HepG2 (cell line): ENCODE measurements around the gene KBTBD3. TPM values are rescaled to one million over a fixed set of nuclear protein-coding genes. Genes with fewer than 3 reads are reported as not detected.

Experiments
- CEBPB ChIP-seq: IDR thresholded peaks from 2 replicates; pipeline ENCODE4 v1.6.1; 2011; ENCODE audit warnings: low read depth, low read length, improper control_type of control experiment, borderline replicate concordance
- HDAC6 ChIP-seq: fragments of 200-600 bp; sonication (generic); IDR thresholded peaks from 2 replicates; pipeline ENCODE4 v1.7.0; 2017; ENCODE audit warnings: mild to moderate bottlenecking, antibody characterized with exemption, low read length, low read depth
- HMG20A ChIP-seq: IDR thresholded peaks from 2 replicates; pipeline ENCODE4 v1.6.1; 2016; ENCODE audit warnings: borderline replicate concordance
- KLF12 ChIP-seq: sonication (generic); formaldehyde crosslinking; IDR thresholded peaks from 2 replicates; pipeline ENCODE4 v1.4.0; 2020; ENCODE audit warnings: missing genetic modification reagents, borderline replicate concordance
- MXD3 ChIP-seq: IDR thresholded peaks from 2 replicates; pipeline ENCODE4 v1.6.1; 2016; ENCODE audit warnings: mild to moderate bottlenecking, missing biosample characterization, missing genetic modification reagents
- MZF1 ChIP-seq: sonication (generic); formaldehyde crosslinking; IDR thresholded peaks from 2 replicates; pipeline ENCODE4 v1.8.1; 2023; ENCODE audit warnings: mild to moderate bottlenecking, missing genetic modification reagents, borderline replicate concordance
- NCOA2 ChIP-seq: sonication (generic); formaldehyde crosslinking; IDR thresholded peaks from 2 replicates; pipeline ENCODE4 v1.8.0; 2022; ENCODE audit warnings: inconsistent platforms
- NPAS2 ChIP-seq: sonication (generic); formaldehyde crosslinking; IDR thresholded peaks from 2 replicates; pipeline ENCODE4 v1.8.0; 2022; ENCODE audit warnings: mild to moderate bottlenecking, missing genetic modification reagents, borderline replicate concordance
- PAF1 ChIP-seq: IDR thresholded peaks from 2 replicates; pipeline ENCODE4 v1.6.1; 2016; ENCODE audit warnings: missing genetic modification reagents, missing compliant biosample characterization
- PRDM4 ChIP-seq: sonication (generic); formaldehyde crosslinking; IDR thresholded peaks from 2 replicates; pipeline ENCODE4 v1.9.0; 2021; ENCODE audit warnings: missing genetic modification reagents, borderline replicate concordance
- ZBTB21 ChIP-seq: sonication (generic); formaldehyde crosslinking; IDR thresholded peaks from 2 replicates; pipeline ENCODE4 v1.4.0; 2020; ENCODE audit warnings: missing genetic modification reagents
- ZBTB46 ChIP-seq: sonication (generic); formaldehyde crosslinking; IDR thresholded peaks from 2 replicates; pipeline ENCODE4 v1.4.0; 2020; ENCODE audit warnings: mild to moderate bottlenecking, missing genetic modification reagents, borderline replicate concordance
- ZNF318 ChIP-seq: sonication (generic); formaldehyde crosslinking; IDR thresholded peaks from 2 replicates; pipeline ENCODE4 v1.4.0; 2020; ENCODE audit warnings: mild to moderate bottlenecking, missing genetic modification reagents
- ZNF432 ChIP-seq: sonication (generic); formaldehyde crosslinking; IDR thresholded peaks from 2 replicates; pipeline ENCODE4 v1.5.0; 2020; ENCODE audit warnings: missing genetic modification reagents, mild to moderate bottlenecking, borderline replicate concordance
- ZNF768 ChIP-seq: sonication (generic); formaldehyde crosslinking; IDR thresholded peaks from 2 replicates; pipeline ENCODE4 v1.4.0; 2020; ENCODE audit warnings: missing genetic modification reagents
- ZNF841 ChIP-seq: sonication (generic); formaldehyde crosslinking; IDR thresholded peaks from 2 replicates; pipeline ENCODE4 v1.8.1; 2023; ENCODE audit warnings: missing genetic modification reagents, borderline replicate concordance
- polyA plus RNA-seq, 8 experiments: library from polyadenylated mRNA; depleted of rRNA in 3 of 8; stranded (reverse) in 7 of 8; unstranded in 1 of 8; fragments of >200 nt; fragmentation: Illumina TruSeq in 4 of 8; extraction: Trizol in 4 of 8; gene quantifications; 2 replicates each; pipeline versions ENCODE4 v1.2.1 to v1.2.3, GENCODE V29; 2011 to 2016; ENCODE audit warnings: low read depth in 4 of 8, missing spikeins in 1 of 8, mixed read lengths in 1 of 8; ENCODE audit not compliant: insufficient read depth in 1 of 8
- total RNA-seq, 5 experiments: library from RNA; depleted of rRNA; stranded (reverse); fragments of >200 nt; fragmentation: Illumina TruSeq; extraction: Trizol; gene quantifications; 2 replicates each; pipeline ENCODE4 v1.2.3, GENCODE V29; 2016; ENCODE audit warnings: low read depth in 1 of 5

Gene KBTBD3
- total and polyA plus RNA-seq, 2 of the 13 experiments (the other 11 are each of a cell fraction or from before 2014, with no cell fraction given), result 1.8 to 7.4 TPM

- TF ChIP-seq ZNF318 (CRISPR knock-in tag) (no peak), HMG20A (CRISPR knock-in tag) (no peak), PAF1 (no peak), ZNF768 (CRISPR knock-in tag) (peak; percentile 27; the same call in 1 of the 2 replicates), ZNF841 (CRISPR knock-in tag) (no peak), NPAS2 (CRISPR knock-in tag) (no peak), MXD3 (CRISPR knock-in tag) (no peak), HDAC6 (no peak), ZBTB46 (CRISPR knock-in tag) (no peak), ZNF432 (CRISPR knock-in tag) (no peak), KLF12 (CRISPR knock-in tag) (no peak), ZBTB21 (CRISPR knock-in tag) (no peak), CEBPB (no peak), MZF1 (CRISPR knock-in tag) (no peak), NCOA2 (CRISPR knock-in tag) (peak; percentile 15; the same call in 1 of the 2 replicates), PRDM4 (CRISPR knock-in tag) (no peak)
Measured at GRCh38 chr11:106021967-106022794, 55.0 kb downstream of the KBTBD3 start, which contains the start of gene MSANTD4 (continued).
